Measurements from ENCODE around the gene IL17B.

The IL17B gene

GRCh38 chr5:149357370-149358293 lies 21.5 kb downstream of the IL17B start, which contains the start of gene PCYOX1L:
Gene PCYOX1L, plus strand, starts transcription at chr5:149358046. Its CDS starts 23 bp downstream, at chr5:149358069.
- peak; percentile 79 for DNase-seq

DNA sequence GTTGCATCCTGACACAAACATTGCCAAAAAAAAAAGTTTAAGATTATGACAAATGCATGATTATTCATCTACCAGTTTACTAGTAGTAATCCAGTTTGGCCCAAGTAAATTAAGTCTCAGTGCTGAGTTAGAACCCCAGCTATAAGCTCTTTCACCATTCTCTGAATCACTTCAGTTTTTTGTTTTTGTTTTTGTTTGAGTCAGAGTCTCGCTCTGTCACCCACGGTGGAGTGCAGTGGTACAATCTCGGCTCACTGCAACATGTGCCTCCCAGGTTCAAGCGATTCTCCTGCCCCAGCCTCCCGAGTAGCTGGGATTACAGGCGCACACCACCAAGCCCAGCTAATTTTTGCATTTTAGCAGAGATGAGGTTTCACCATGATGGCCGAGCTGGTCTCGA lies 22.7 kb downstream of the IL17B start:
- no peak for DNase-seq

GRCh38 chr5:149355688-149356087 lies 23.4 kb downstream of the IL17B start:
- DNase-seq: no peak

DNA sequence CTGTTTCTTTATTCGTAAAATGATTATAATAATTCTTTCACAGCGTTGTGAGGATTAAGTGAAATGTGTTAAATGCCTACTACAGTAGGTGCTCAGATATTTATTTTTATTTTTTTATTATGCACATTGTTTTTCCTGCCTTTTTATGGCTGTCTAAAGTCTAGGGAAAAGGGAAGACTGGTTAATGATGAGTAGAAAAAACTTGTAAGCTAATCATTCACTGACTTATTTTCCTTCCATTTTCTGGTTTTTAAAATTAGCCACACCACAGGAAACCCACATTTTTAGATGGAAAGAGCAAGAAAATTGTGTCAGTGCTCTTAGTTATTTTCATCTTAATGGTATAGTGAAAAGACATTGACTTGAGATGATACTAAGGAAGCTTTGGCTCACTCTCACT lies 25.2 kb downstream of the IL17B start:
- DNase-seq: no peak

- no peak for DNase-seq
Measured at GRCh38 chr5:149352169-149352568, 26.9 kb downstream of the IL17B start.

DNA sequence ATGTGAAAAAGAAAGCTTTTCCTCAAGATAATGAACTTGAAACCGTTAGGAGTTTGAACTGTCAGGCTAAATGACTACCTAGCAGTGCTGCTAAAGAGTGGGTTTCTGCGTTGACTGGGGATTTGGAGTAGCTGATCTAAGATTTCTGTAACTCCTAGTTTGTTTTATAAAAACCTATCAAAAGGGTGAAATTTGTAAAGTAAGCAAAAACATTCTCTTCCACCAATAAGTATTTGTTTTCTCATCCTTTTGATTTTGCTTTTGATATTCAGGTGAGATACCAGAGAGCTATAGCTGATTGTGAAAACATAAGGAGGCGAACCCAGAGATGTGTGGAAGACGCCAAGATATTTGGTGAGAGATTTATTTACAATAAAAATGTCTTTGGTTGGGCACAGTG lies 29.7 kb downstream of the IL17B start:
- no peak for DNase-seq

DNA sequence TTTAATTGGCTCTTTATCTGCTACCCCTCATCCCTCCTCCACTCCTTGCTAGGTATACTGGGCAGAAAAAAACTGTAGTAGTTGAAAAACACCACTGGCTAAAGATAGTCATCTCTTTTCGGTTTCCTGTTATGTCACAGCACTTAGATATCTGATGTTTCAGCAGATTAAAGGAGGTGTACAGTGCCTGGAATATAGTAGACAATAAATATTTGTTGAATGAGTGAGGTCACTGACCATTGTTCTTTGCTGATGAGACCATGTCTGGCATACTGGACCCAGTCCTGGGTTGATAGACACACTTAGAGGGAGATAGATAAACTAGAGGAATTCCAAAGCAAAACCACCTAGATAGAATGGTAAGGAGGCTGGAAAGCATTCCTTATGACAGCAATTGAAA lies 30.6 kb downstream of the IL17B start:
- no peak for DNase-seq

- DNase-seq: no peak
Measured at GRCh38 chr5:149345892-149346222, 33.2 kb downstream of the IL17B start.

DNA sequence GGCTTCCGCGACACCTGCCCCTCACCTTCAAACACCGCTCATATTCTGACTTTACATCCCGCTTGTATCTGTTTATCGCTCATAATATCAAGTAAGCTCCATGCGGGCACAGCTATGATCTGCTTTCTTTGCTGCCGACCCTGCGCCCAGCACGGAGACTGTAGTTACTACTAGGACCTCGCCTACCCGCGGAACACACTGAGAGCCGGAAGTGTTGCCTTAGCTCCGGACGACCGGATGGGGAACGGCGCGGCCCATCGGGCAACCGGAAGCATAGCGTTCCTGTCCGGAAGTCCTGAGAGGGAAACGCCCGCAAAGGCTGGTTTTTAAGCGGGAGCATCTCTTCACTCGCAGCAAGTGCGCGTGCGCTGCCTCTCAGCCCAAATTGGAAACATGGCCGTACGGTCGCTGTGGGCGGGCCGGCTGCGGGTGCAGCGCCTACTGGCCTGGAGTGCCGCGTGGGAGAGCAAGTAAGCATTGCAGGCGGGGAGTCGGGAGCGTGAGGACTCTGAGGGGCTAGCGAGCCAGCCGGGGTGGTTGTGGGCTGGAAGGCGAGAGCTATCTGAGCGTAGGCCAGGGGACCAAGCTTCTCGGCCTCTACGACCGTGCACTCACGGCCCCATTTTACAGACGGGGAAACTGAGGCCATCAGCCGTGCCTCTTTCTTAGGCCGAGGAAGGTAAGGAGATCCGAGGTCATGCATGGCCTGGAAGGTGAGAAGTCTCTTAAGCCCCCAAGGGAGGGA lies 33.8 kb downstream of the IL17B start, which contains the start of gene GRPEL2:
GRPEL2 (plus strand) TSS at position 353 of the 745 bp plus-strand sequence; CDS start at position 394, 41 bp downstream.
- DNase-seq: peak; percentile 82

- no peak for DNase-seq
Measured at GRCh38 chr5:149344151-149344550, 34.9 kb downstream of the IL17B start.

DNA sequence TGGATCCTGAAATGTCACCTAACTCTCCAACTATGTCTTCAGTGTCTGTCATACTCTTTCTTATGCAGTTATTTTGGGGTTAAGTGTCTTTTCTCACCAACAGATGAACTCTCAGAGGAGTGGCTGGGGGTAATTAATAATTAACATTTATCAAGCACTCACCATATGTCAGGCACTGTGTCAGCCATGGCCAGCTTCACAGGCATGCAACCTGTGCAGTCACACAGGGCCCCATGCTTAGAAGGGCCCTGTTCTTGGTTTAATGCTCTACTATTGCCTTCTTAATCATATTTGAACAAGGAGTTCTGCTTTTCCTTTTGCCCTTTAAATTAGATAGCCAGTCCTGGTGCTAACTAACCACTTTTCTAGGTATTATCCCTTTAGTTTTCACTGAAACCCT lies 37.2 kb downstream of the IL17B start:
- no peak for DNase-seq

GRCh38 chr5:149340920-149341319 lies 38.2 kb downstream of the IL17B start:
- DNase-seq: no peak

GRCh38 chr5:149338364-149338763 lies 40.7 kb downstream of the IL17B start:
- no peak for DNase-seq

GRCh38 chr5:149337736-149338135 lies 41.4 kb downstream of the IL17B start:
- DNase-seq: no peak

GRCh38 chr5:149333711-149334443 lies 45.2 kb downstream of the IL17B start:
- no peak for DNase-seq

GRCh38 chr5:149328177-149328576 lies 50.9 kb downstream of the IL17B start:
- DNase-seq: no peak

GRCh38 chr5:149326611-149327010 lies 52.5 kb downstream of the IL17B start:
- no peak for DNase-seq

- no peak for DNase-seq
Measured at GRCh38 chr5:149325894-149326293, 53.2 kb downstream of the IL17B start.

- no peak for DNase-seq
Measured at GRCh38 chr5:149325166-149325735, 53.8 kb downstream of the IL17B start.

DNA sequence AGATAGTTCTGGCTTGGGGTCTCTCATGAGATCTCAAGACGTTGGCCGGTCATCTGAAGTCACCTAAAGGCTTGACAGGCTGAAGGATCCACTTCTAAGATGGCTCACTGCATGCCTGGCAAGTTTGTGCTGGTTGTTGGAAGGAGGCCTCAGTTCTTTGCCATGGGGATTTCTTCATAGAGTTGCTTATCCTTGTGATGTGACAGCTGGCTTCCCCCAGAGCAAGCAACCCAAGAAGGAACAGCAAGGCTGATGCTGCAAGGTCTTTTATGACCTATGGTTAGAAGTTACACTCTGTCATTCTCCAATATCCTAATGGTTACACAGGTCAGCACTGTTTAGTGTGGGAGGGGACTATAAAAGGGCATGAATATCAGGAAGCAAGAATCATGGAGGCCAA lies 54.5 kb downstream of the IL17B start:
- no peak for DNase-seq

All from right kidney (tissue), 1 donor.